GM23338 (cell line): ENCODE data around the gene LARGE1. TPM values are rescaled to one million over a fixed set of nuclear protein-coding genes. Genes with fewer than 3 reads are reported as not detected.

Experiments used
- ATAC-seq: fragments of 200-7000 bp; cut with Tn5 transposase; 3 replicates; pipeline ENCODE4 v1.9.1; 2020
- DNase-seq: peaks from one replicate; pipeline ENCODE4 v3.0.0-alpha.2; 2015; ENCODE audit warnings: low spot score
- H2AFZ ChIP-seq: fragments of 200-600 bp; sonication (generic); 2 replicates; pipeline ENCODE4 v1.8.0; 2016; ENCODE audit warnings: antibody characterized with exemption, mild to moderate bottlenecking, moderate library complexity
- H3F3A ChIP-seq: fragments of 200-600 bp; sonication (generic); replicated peaks from 2 replicates; pipeline ENCODE4 v1.8.0; 2017; ENCODE audit warnings: antibody characterized with exemption, mixed run types, low read depth
- H3K27ac ChIP-seq: fragments of 200-600 bp; sonication (generic); 2 replicates; pipeline ENCODE4 v1.6.1; 2016; ENCODE audit warnings: low read depth
- H3K27me3 ChIP-seq: fragments of 200-600 bp; sonication (generic); 2 replicates; pipeline ENCODE4 v1.8.0; 2016; ENCODE audit warnings: mild to moderate bottlenecking, mixed run types, moderate library complexity; ENCODE audit not compliant: insufficient read depth
- H3K36me3 ChIP-seq: fragments of 200-600 bp; sonication (generic); 2 replicates; pipeline ENCODE4 v1.8.0; 2016; ENCODE audit warnings: mild to moderate bottlenecking; ENCODE audit not compliant: insufficient read depth
- H3K4me1 ChIP-seq: fragments of 200-600 bp; sonication (generic); 2 replicates; pipeline ENCODE4 v1.8.0; 2016; ENCODE audit warnings: mild to moderate bottlenecking, moderate library complexity; ENCODE audit not compliant: insufficient read depth
- H3K4me2 ChIP-seq: fragments of 200-600 bp; sonication (generic); 2 replicates; pipeline ENCODE4 v1.7.1; 2017; ENCODE audit warnings: mixed run types
- H3K4me3 ChIP-seq: fragments of 200-600 bp; sonication (generic); 2 replicates; pipeline ENCODE4 v1.6.1; 2016; ENCODE audit warnings: mixed run types
- H3K79me2 ChIP-seq: fragments of 200-600 bp; sonication (generic); replicated peaks from 2 replicates; pipeline ENCODE4 v1.8.0; 2017; ENCODE audit warnings: mild to moderate bottlenecking; ENCODE audit not compliant: insufficient read depth
- H3K9me2 ChIP-seq: fragments of 200-600 bp; sonication (generic); 2 replicates; pipeline ENCODE4 v1.8.0; 2017; ENCODE audit not compliant: insufficient read depth
- H4K20me1 ChIP-seq: fragments of 200-600 bp; sonication (generic); replicated peaks from 2 replicates; pipeline ENCODE4 v1.8.0; 2017; ENCODE audit warnings: mild to moderate bottlenecking; ENCODE audit not compliant: insufficient read depth
- H3K27ac Mint-ChIP-seq: 2 replicates; pipeline ENCODE4 v1.8.0; 2020; ENCODE audit warnings: inconsistent platforms, mild to moderate bottlenecking, moderate library complexity, mixed read lengths
- H3K27me3 Mint-ChIP-seq: 3 replicates; pipeline ENCODE4 v1.8.0; 2022; ENCODE audit warnings: low read depth, mild to moderate bottlenecking, moderate library complexity, mixed read lengths, inconsistent platforms; ENCODE audit not compliant: insufficient read depth, poor library complexity
- H3K36me3 Mint-ChIP-seq: 3 replicates; pipeline ENCODE4 v1.8.0; 2021; ENCODE audit warnings: low read depth, mild to moderate bottlenecking, inconsistent platforms, moderate library complexity, mixed read lengths
- H3K4me1 Mint-ChIP-seq: 3 replicates; pipeline ENCODE4 v1.8.0; 2020; ENCODE audit warnings: mild to moderate bottlenecking, inconsistent platforms, mixed read lengths
- H3K4me3 Mint-ChIP-seq: 3 replicates; pipeline ENCODE4 v1.8.0; 2021; ENCODE audit warnings: moderate library complexity, mild to moderate bottlenecking, inconsistent platforms, mixed read lengths
- H3K9me3 Mint-ChIP-seq: 3 replicates; pipeline ENCODE4 v1.8.0; 2020; ENCODE audit warnings: moderate library complexity, mild to moderate bottlenecking, inconsistent platforms, mixed read lengths
- CTCF ChIP-seq, 2 experiments: fragments of 200-600 bp in 1 of 2; sonication (generic) in 1 of 2; conservative IDR thresholded peaks; 2 replicates each; pipeline versions ENCODE4 v1.5.1 to v1.6.1; 2016 to 2017; ENCODE audit warnings: antibody characterized with exemption in 2 of 2, low read depth in 2 of 2, mild to moderate bottlenecking in 2 of 2, moderate library complexity in 1 of 2
- ETS1 ChIP-seq: IDR thresholded peaks from 2 replicates; pipeline ENCODE4 v1.6.1; 2016; ENCODE audit warnings: antibody characterized with exemption
- ZNF462 ChIP-seq: fragments of 250-450 bp; sonication (Bioruptor Pico); IDR thresholded peaks from 2 replicates; pipeline ENCODE4 v1.5.0; 2020; ENCODE audit warnings: mild to moderate bottlenecking, moderate library complexity
- polyA plus RNA-seq: library from polyadenylated mRNA; unstranded; fragments of >200 nt; fragmentation: Nextera tagmentation; extraction: Ambion mirVana; gene quantifications from 2 replicates; pipeline ENCODE4 v1.2.1, GENCODE V29; 2016
- total RNA-seq: library from RNA; depleted of rRNA; stranded (reverse); fragments of >200 nt; shearing (Covaris generic); gene quantifications from 2 replicates; pipeline ENCODE4 v1.2.3, GENCODE V29; 2014

The LARGE1 gene
- total and polyA plus RNA-seq, 2 experiments from 2014 or later: 12.8 to 75.6 TPM

- Mint-ChIP-seq H3K9me3 (no peaks in the 10 kb centered on the region), H3K36me3 (peaks cover 55% of the 10 kb centered on the region), H3K4me1 (peaks cover 85% of the 10 kb centered on the region), H3K4me3 (no peak overlapping the region), H3K27ac (no peak overlapping the region), H3K27me3 (peaks cover 9% of the 10 kb centered on the region)
- H3K4me1 ChIP-seq: peaks cover 88% of the 10 kb centered on the region
- H3K27me3 ChIP-seq: no peaks in the 10 kb centered on the region
- peaks cover 100% of the 10 kb centered on the region for H3K79me2 ChIP-seq
- no peaks in the 10 kb centered on the region for H3K36me3 ChIP-seq
- TF ChIP-seq CTCF (conservative IDR thresholded peaks at IDR 0.05; ENCODE audit: low read depth in 2 of 2): no peak
- no peak for TF ChIP-seq ETS1
- no peak for TF ChIP-seq ZNF462 (CRISPR knock-in tag)
- no peak for DNase-seq
- H4K20me1 ChIP-seq: peaks cover 86% of the 10 kb centered on the region
- H3K27ac ChIP-seq: no peak overlapping the region
- no peak overlapping the region for H2AFZ ChIP-seq
- H3K9me2 ChIP-seq: no peaks in the 10 kb centered on the region
- H3K4me2 ChIP-seq: 0 out of 2 replicates have a peak overlapping the region, but pooled peaks have one; percentile 95
- no peak for ATAC-seq
- no peak overlapping the region for H3K4me3 ChIP-seq
- H3F3A ChIP-seq: 0 out of 2 replicates have a peak, but pooled peaks cover 3% of the 10 kb centered on the region
Observed at GRCh38 chr22:33913188-33913587, 7.1 kb downstream of the LARGE1 start.
